GM19395 (cell line): ENCODE data around the gene DPEP3.

Experiments used
- ATAC-seq: cut with Tn5 transposase; IDR thresholded peaks from one replicate; pipeline ENCODE4 v1.9.1; 2021; ENCODE audit warnings: mild to moderate bottlenecking, moderate library complexity; ENCODE audit not compliant: unreplicated experiment

Gene DPEP3

GRCh38 chr16:67932462-67932840, 47.8 kb downstream of the DPEP3 start:
- no peak for ATAC-seq

DNA sequence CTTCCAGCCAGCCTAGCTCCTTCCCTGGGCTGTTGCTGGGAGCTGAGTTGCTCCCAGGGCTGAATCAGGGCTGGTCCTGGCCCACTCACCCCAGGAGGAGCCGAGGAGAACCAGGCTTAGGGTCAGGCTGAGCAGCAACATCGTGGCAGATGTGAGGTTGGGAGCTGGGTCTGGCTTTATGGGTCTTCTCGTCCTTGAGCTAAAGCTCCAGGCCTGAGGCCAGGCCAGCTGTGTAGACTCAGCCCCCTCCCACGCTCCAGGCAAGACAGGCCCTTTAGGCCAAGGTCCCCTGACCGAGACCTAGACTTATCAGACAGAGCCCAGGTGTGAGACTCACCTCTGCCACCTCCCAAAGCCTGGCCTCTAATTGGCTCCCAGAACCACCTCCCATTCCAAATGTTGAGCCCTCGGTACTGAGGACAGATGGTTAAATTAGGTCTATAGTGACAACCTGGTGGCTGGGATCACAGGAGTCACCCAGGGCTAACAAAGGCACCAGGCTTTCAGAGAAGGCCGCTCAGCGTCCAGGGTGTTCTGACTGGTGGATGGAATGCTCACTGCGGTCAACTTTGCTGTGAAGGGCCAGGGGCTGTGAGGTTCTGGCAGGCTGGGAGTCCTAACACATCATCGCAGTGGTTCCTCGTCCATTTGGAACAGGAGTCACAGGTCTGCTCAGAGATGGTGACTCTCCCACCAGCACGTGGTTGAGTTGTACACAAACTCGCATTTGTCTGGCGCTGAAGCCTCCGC, 48.4 kb downstream of the DPEP3 start, which contains the start of gene CTRL:
Gene CTRL, minus strand, starts transcription at position 151 of the 750 bp plus-strand sequence. Its CDS starts 10 bp downstream, at position 141.
- no peak for ATAC-seq

- no peak for ATAC-seq
Measured at GRCh38 chr16:67930678-67931211, 49.6 kb downstream of the DPEP3 start.

DNA sequence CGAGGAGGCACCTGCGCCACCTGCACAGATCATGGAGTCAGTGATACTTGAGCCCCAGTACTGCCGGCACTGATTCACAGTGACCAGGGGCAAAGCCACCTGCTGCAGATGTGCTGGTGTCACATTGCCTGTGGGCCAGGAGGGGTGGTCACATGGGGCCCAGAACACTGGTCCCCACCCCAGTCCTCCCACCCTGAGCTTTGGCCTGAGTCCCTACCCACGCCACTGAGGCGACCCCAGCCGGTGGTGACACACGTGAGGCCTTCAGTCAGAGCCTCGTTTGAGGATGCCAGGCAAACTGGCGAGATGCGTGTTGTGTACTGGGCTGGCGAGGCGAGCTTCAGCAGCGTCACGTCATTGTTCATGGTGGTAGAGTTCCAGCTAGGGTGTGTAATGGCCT, 50.1 kb downstream of the DPEP3 start:
- no peak for ATAC-seq

- ATAC-seq, result no peak
Measured at GRCh38 chr16:67928561-67929364, 51.5 kb downstream of the DPEP3 start.

- ATAC-seq, result no peak
Measured at GRCh38 chr16:67928147-67928546, 52.2 kb downstream of the DPEP3 start.

DNA sequence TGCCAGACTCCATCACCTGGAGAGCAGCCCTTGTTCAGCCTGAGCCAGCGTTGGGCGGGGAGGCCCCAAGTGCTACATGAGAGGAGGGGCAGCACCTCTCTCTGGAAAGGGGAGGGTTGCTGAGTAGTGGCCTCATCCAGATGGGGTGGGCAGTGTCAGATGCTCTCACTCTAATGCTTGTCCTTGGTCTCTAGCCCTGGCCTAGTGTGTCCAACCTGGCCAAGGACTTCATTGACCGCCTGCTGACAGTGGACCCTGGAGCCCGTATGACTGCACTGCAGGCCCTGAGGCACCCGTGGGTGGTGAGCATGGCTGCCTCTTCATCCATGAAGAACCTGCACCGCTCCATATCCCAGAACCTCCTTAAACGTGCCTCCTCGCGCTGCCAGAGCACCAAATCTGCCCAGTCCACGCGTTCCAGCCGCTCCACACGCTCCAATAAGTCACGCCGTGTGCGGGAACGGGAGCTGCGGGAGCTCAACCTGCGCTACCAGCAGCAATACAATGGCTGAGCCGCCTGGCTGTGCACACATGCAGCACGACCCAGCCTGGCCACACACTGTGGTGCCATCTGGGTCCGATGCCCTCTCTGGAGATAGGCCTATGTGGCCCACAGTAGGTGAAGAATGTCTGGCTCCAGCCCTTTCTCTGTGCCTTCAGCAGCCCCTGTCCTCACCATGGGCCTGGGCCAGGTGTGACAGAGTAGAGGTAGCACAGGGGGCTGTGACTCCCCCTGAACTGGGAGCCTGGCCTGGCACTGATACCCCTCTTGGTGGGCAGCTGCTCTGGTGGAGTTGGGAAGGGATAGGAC, 53.0 kb downstream of the DPEP3 start:
- no peak for ATAC-seq

- no peak for ATAC-seq
Measured at GRCh38 chr16:67926181-67926750, 54.0 kb downstream of the DPEP3 start.
